Panc1 (cell line): ENCODE data around the gene DMTF1.

Experiments
- CTCF ChIP-seq: fragments of 450-650 bp; IDR thresholded peaks from 2 replicates; pipeline ENCODE4 v1.5.1; 2017; ENCODE audit warnings: mild to moderate bottlenecking
- POLR2AphosphoS5 ChIP-seq: IDR thresholded peaks from 2 replicates; pipeline ENCODE4 v1.6.1; 2012; ENCODE audit warnings: mild to moderate bottlenecking, low read depth, low read length, moderate library complexity
- SIN3A ChIP-seq: IDR thresholded peaks from 2 replicates; pipeline ENCODE4 v1.6.1; 2012; ENCODE audit warnings: low read depth, mild to moderate bottlenecking, low read length, moderate library complexity, borderline replicate concordance; ENCODE audit not compliant: insufficient read depth

DNA sequence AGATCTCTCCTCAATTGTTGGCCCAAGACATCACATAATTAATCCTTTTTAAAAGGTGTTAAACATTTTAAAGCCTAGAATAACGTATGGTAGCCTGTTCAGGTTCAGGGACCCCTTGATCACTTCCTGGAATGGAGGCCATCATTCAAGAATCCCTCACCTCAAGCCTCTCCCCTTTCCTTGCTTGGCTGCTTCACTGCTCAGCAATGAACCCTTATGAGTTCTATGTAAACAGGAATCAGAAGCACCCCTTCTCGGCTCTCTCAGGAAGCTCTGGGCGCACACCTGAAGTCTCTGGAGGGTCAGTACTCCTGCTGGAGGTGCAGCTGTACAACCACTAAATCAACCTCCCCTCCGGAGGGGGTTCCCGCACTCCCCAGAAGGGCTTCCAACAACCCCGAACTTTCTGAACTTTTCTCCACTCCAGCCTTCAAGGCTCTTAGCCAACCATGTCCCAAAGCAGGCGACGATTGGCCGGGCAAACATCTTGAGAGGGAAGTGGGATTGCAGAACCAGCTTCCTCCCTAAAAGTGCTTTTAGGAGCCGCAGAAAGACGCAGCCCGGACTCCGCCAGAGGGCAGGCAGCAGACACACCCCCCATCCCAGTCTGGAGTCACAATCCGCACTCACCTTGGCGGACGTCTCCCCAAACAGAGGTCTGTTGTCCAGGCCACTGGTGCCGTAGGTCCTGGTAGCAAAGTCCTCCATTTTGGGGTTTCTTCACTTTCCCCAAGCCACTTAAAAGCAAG is 66.7 kb downstream of the DMTF1 start:
- TF ChIP-seq CTCF (no peak), SIN3A (no peak), POLR2AphosphoS5 (no peak)
